Measurements from ENCODE around the gene ATG9B.

DNA sequence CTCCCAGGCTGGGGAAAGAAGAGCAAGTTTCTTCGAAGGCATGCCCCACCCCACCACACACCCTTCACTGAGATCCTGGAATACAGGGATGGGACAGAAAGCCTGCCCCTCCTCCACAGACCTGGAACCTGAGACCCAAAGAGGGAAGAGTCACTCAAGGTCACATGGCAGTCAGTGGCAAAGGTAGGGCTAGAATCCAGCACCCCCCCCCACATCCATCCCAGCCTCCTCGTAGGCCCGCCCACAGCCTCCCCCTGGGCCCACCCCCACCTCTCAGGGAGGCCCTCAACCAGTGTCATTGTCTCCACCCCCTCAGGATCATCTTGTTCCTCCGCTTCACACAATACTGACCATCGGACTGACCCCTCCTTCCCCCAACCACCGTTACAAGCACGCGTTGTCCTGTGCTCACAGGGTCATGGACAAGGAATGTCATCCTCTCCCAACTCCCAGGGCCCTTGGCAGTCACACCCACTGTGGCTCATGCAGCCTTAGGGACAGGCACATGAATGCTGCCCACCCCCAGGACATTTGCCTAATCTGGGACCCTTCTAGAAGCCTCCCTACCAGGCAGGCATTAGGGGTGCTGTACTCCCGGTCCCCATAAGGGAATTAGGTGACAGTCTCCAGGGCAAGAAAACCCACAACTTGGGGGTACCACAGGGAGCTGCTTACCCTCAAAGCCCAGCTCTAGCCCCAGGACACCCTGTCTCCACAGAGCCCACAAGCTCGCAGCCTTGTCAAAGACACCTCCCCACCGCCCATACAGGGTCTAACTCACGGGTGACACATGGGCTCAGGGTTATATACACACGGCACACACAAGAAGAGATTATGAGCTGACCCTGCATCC is 47.5 kb downstream of the ATG9B start:
- TF ChIP-seq CTCF (IDR thresholded peaks at IDR 0.05) (no peak), POLR2AphosphoS5 (IDR thresholded peaks at IDR 0.05) (peak; percentile 50)
